HepG2 (cell line): ENCODE measurements around the gene NUDT9. TPM values are rescaled to one million over a fixed set of nuclear protein-coding genes. Genes with fewer than 3 reads are reported as not detected.

ENCODE experiments used
- FOSL1 ChIP-seq: sonication (generic); formaldehyde crosslinking; IDR thresholded peaks from 2 replicates; pipeline ENCODE4 v1.9.0; 2021; ENCODE audit warnings: missing genetic modification reagents, borderline replicate concordance
- JDP2 ChIP-seq: sonication (generic); formaldehyde crosslinking; IDR thresholded peaks from 2 replicates; pipeline ENCODE4 v1.8.1; 2022; ENCODE audit warnings: missing genetic modification reagents, borderline replicate concordance
- KAT8 ChIP-seq: IDR thresholded peaks from 2 replicates; pipeline ENCODE4 v1.6.1; 2016; ENCODE audit warnings: missing genetic modification reagents, missing compliant biosample characterization
- MED1 ChIP-seq: sonication (generic); formaldehyde crosslinking; IDR thresholded peaks from 2 replicates; pipeline ENCODE4 v1.4.0; 2020; ENCODE audit warnings: missing genetic modification reagents
- MXI1 ChIP-seq: IDR thresholded peaks from 3 replicates; pipeline ENCODE4 v1.6.1; 2012; ENCODE audit warnings: low read depth, low read length, inconsistent platforms, borderline replicate concordance
- NFKBIZ ChIP-seq: IDR thresholded peaks from 2 replicates; pipeline ENCODE4 v1.6.1; 2018; ENCODE audit warnings: missing genetic modification reagents, missing compliant biosample characterization
- NFRKB ChIP-seq: fragments of 450-650 bp; IDR thresholded peaks from 2 replicates; pipeline ENCODE4 v1.6.1; 2017
- NR3C1 ChIP-seq: sonication (generic); formaldehyde crosslinking; IDR thresholded peaks from 2 replicates; pipeline ENCODE4 v1.4.0; 2020; ENCODE audit warnings: missing genetic modification reagents
- PHF5A ChIP-seq: IDR thresholded peaks from one replicate; pipeline ENCODE4 v1.6.1; 2018; ENCODE audit warnings: low read depth, missing genetic modification reagents; ENCODE audit not compliant: unreplicated experiment
- SKI ChIP-seq: fragments of 450-650 bp; IDR thresholded peaks from one replicate; pipeline ENCODE4 v1.6.1; 2018; ENCODE audit warnings: mild to moderate bottlenecking; ENCODE audit not compliant: partially characterized antibody
- SP2 ChIP-seq: sonication (generic); formaldehyde crosslinking; IDR thresholded peaks from 2 replicates; pipeline ENCODE4 v1.5.1; 2020; ENCODE audit warnings: mild to moderate bottlenecking, missing genetic modification reagents
- SYNCRIP ChIP-seq: fragments of 200-400 bp; formaldehyde crosslinking; IDR thresholded peaks from 2 replicates; pipeline ENCODE4 v1.6.1; 2018; ENCODE audit warnings: mild to moderate bottlenecking, low read depth, low read length; ENCODE audit not compliant: insufficient read depth
- TOPORS ChIP-seq: sonication (generic); formaldehyde crosslinking; IDR thresholded peaks from 2 replicates; pipeline ENCODE4 v1.8.0; 2023; ENCODE audit warnings: mild to moderate bottlenecking, missing genetic modification reagents
- ZNF225 ChIP-seq: sonication (generic); formaldehyde crosslinking; IDR thresholded peaks from 2 replicates; pipeline ENCODE4 v1.4.0; 2020; ENCODE audit warnings: mild to moderate bottlenecking, missing genetic modification reagents
- ZNF331 ChIP-seq: sonication (generic); formaldehyde crosslinking; IDR thresholded peaks from 2 replicates; pipeline ENCODE4 v1.4.0; 2020; ENCODE audit warnings: missing genetic modification reagents
- ZNF615 ChIP-seq: sonication (generic); formaldehyde crosslinking; IDR thresholded peaks from 2 replicates; pipeline ENCODE4 v1.5.0; 2020; ENCODE audit warnings: mild to moderate bottlenecking, missing genetic modification reagents, borderline replicate concordance
- polyA plus RNA-seq, 8 experiments: library from polyadenylated mRNA; depleted of rRNA in 3 of 8; stranded (reverse) in 7 of 8; unstranded in 1 of 8; fragments of >200 nt; fragmentation: Illumina TruSeq in 4 of 8; extraction: Trizol in 4 of 8; gene quantifications; 2 replicates each; pipeline versions ENCODE4 v1.2.1 to v1.2.3, GENCODE V29; 2011 to 2016; ENCODE audit warnings: low read depth in 4 of 8, missing spikeins in 1 of 8, mixed read lengths in 1 of 8; ENCODE audit not compliant: insufficient read depth in 1 of 8
- total RNA-seq, 5 experiments: library from RNA; depleted of rRNA; stranded (reverse); fragments of >200 nt; fragmentation: Illumina TruSeq; extraction: Trizol; gene quantifications; 2 replicates each; pipeline ENCODE4 v1.2.3, GENCODE V29; 2016; ENCODE audit warnings: low read depth in 1 of 5
- TF ChIP-seq, protein P1 (sequence below): sonication (generic); formaldehyde crosslinking; IDR thresholded peaks from 2 replicates; pipeline ENCODE4 v1.4.0; 2020; ENCODE audit warnings: missing genetic modification reagents, borderline replicate concordance
- TF ChIP-seq, protein P2 (sequence below): sonication (generic); formaldehyde crosslinking; IDR thresholded peaks from 2 replicates; pipeline ENCODE4 v1.4.0; 2020; ENCODE audit warnings: mild to moderate bottlenecking, missing genetic modification reagents
- TF ChIP-seq, protein P3 (sequence below): sonication (generic); formaldehyde crosslinking; IDR thresholded peaks from 2 replicates; pipeline ENCODE4 v1.4.0; 2020; ENCODE audit warnings: mild to moderate bottlenecking, missing genetic modification reagents
- TF ChIP-seq, protein P4 (sequence below): IDR thresholded peaks from 2 replicates; pipeline ENCODE4 v1.6.1; 2018; ENCODE audit warnings: missing genetic modification reagents

NUDT9 gene
- total and polyA plus RNA-seq, 2 of the 13 experiments (the other 11 are each of a cell fraction or from before 2014, with no cell fraction given), result 10.4 to 12.3 TPM

DNA sequence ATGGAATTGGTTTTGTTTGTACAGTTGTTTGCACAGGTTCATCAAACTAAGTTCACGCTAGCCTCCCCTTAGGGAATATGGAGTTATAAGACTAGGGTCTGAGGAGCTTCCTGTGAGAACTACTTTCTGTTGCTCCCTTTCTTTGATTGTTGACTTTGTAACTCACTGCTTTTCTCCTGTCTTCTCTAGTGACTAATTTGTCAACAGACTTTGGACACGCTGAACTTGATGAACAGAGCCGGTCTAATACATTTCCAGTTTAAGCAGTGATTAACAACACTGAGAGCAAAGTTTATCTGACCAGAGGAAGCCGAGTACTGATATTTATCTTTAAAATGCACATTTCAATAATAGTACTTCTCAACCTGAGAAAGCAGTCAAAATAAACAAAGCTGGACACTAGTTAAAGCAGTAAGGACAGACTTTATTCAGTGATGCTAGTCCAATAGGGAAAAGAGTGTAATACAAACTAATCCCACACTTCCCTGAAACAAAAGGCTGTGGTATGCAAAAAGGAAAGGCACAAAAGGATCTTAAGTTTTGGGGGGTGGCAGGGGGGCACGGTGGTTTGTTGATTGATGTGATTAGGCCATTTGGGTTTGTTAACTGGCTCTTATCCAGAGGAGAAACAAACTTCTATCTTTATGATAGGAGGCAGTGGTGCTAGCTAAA lies 2.7 kb upstream of the NUDT9 start (continued):
- TF ChIP-seq, protein P1, sequence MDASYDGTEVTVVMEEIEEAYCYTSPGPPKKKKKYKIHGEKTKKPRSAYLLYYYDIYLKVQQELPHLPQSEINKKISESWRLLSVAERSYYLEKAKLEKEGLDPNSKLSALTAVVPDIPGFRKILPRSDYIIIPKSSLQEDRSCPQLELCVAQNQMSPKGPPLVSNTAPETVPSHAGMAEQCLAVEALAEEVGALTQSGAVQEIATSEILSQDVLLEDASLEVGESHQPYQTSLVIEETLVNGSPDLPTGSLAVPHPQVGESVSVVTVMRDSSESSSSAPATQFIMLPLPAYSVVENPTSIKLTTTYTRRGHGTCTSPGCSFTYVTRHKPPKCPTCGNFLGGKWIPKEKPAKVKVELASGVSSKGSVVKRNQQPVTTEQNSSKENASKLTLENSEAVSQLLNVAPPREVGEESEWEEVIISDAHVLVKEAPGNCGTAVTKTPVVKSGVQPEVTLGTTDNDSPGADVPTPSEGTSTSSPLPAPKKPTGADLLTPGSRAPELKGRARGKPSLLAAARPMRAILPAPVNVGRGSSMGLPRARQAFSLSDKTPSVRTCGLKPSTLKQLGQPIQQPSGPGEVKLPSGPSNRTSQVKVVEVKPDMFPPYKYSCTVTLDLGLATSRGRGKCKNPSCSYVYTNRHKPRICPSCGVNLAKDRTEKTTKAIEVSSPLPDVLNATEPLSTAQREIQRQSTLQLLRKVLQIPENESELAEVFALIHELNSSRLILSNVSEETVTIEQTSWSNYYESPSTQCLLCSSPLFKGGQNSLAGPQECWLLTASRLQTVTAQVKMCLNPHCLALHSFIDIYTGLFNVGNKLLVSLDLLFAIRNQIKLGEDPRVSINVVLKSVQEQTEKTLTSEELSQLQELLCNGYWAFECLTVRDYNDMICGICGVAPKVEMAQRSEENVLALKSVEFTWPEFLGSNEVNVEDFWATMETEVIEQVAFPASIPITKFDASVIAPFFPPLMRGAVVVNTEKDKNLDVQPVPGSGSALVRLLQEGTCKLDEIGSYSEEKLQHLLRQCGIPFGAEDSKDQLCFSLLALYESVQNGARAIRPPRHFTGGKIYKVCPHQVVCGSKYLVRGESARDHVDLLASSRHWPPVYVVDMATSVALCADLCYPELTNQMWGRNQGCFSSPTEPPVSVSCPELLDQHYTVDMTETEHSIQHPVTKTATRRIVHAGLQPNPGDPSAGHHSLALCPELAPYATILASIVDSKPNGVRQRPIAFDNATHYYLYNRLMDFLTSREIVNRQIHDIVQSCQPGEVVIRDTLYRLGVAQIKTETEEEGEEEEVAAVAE (CRISPR knock-in tag), result no peak
- TF ChIP-seq ZNF331 (CRISPR knock-in tag) (peak; percentile 55; the same call in 1 of the 2 replicates), MED1 (CRISPR knock-in tag) (peak; percentile 67), JDP2 (CRISPR knock-in tag) (no peak), NFKBIZ (CRISPR knock-in tag) (0 out of 2 replicates have a peak, but pooled peaks have one; percentile 52), NR3C1 (CRISPR knock-in tag) (no peak), PHF5A (CRISPR knock-in tag) (peak; percentile 29), TOPORS (CRISPR knock-in tag) (no peak), NFRKB (no peak), SP2 (CRISPR knock-in tag) (no peak), ZNF225 (CRISPR knock-in tag) (no peak), MXI1 (no peak), SKI (peak; percentile 52), KAT8 (peak; percentile 63; the same call in 1 of the 2 replicates), ZNF615 (no peak), SYNCRIP (no peak), FOSL1 (no peak; the same call in 1 of the 2 replicates)
- TF ChIP-seq, protein P2, sequence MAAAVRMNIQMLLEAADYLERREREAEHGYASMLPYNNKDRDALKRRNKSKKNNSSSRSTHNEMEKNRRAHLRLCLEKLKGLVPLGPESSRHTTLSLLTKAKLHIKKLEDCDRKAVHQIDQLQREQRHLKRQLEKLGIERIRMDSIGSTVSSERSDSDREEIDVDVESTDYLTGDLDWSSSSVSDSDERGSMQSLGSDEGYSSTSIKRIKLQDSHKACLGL (CRISPR knock-in tag), result no peak
- TF ChIP-seq, protein P3, sequence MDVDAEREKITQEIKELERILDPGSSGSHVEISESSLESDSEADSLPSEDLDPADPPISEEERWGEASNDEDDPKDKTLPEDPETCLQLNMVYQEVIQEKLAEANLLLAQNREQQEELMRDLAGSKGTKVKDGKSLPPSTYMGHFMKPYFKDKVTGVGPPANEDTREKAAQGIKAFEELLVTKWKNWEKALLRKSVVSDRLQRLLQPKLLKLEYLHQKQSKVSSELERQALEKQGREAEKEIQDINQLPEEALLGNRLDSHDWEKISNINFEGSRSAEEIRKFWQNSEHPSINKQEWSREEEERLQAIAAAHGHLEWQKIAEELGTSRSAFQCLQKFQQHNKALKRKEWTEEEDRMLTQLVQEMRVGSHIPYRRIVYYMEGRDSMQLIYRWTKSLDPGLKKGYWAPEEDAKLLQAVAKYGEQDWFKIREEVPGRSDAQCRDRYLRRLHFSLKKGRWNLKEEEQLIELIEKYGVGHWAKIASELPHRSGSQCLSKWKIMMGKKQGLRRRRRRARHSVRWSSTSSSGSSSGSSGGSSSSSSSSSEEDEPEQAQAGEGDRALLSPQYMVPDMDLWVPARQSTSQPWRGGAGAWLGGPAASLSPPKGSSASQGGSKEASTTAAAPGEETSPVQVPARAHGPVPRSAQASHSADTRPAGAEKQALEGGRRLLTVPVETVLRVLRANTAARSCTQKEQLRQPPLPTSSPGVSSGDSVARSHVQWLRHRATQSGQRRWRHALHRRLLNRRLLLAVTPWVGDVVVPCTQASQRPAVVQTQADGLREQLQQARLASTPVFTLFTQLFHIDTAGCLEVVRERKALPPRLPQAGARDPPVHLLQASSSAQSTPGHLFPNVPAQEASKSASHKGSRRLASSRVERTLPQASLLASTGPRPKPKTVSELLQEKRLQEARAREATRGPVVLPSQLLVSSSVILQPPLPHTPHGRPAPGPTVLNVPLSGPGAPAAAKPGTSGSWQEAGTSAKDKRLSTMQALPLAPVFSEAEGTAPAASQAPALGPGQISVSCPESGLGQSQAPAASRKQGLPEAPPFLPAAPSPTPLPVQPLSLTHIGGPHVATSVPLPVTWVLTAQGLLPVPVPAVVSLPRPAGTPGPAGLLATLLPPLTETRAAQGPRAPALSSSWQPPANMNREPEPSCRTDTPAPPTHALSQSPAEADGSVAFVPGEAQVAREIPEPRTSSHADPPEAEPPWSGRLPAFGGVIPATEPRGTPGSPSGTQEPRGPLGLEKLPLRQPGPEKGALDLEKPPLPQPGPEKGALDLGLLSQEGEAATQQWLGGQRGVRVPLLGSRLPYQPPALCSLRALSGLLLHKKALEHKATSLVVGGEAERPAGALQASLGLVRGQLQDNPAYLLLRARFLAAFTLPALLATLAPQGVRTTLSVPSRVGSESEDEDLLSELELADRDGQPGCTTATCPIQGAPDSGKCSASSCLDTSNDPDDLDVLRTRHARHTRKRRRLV (CRISPR knock-in tag), result no peak
- TF ChIP-seq, protein P4, sequence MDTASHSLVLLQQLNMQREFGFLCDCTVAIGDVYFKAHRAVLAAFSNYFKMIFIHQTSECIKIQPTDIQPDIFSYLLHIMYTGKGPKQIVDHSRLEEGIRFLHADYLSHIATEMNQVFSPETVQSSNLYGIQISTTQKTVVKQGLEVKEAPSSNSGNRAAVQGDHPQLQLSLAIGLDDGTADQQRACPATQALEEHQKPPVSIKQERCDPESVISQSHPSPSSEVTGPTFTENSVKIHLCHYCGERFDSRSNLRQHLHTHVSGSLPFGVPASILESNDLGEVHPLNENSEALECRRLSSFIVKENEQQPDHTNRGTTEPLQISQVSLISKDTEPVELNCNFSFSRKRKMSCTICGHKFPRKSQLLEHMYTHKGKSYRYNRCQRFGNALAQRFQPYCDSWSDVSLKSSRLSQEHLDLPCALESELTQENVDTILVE (CRISPR knock-in tag), result no peak; the same call in 1 of the 2 replicates
